NB4 (cell line): ENCODE data around the gene SFXN1.
A peak's percentile ranks its signal among the peaks of the same experiment; 100 is the strongest.
"Not testable (repeated sequence)": the region's sequence is repeated elsewhere in the genome, so short reads cannot be mapped to it uniquely, and the experiment has no call there.

Experiments used
- DNase-seq: peaks from one replicate; pipeline ENCODE4 v3.0.0; 2010; ENCODE audit warnings: low read depth
- H3K4me3 ChIP-seq: one replicate; pipeline ENCODE4 v1.5.1; 2011; ENCODE audit warnings: mild to moderate bottlenecking, low read depth, low read length, moderate library complexity
- MYC ChIP-seq: IDR thresholded peaks from 2 replicates; pipeline ENCODE4 v1.6.1; 2011; ENCODE audit warnings: low read depth, low read length
- POLR2A ChIP-seq: IDR thresholded peaks from 2 replicates; pipeline ENCODE4 v1.6.1; 2011; ENCODE audit warnings: mild to moderate bottlenecking; ENCODE audit not compliant: insufficient read length; ENCODE audit errors: extremely low read depth
- TF ChIP-seq, protein P1 (sequence below): IDR thresholded peaks from one replicate; pipeline ENCODE4 v1.5.1; 2012; ENCODE audit warnings: low read depth, low read length
- TF ChIP-seq, protein P2 (sequence below): IDR thresholded peaks from 2 replicates; pipeline ENCODE4 v1.6.1; 2011; ENCODE audit warnings: low read depth, low read length

Gene SFXN1

DNA sequence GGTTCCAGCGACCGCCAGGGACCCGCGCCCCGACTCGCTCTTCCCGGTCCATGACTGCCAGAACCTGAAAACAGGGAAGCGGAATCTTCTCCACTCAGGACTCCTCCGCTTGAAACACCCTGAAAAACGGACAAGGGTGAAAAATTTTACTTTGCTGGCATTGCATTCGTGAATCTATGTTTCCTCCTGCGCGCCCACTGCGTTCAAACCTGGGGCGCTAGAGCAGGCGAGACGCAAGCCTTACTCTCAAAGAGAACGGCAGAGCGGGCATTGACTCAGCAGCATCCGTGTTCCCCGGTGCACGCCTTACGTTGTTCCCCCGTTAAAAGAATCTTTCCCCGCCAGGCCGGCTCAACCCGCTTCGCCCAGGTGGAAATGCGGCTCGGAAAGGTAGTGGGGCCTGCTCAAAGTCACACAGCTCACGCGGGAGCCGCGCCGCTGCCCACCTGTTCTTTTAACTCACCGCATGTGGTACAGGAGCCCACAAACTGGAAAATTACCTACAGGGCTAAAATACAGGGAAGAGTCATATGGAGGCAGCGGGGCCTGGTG lies 33.4 kb upstream of the SFXN1 start:
- H3K4me3 ChIP-seq = no peak overlapping the region
- TF ChIP-seq MYC = no peak
- TF ChIP-seq, protein P1, sequence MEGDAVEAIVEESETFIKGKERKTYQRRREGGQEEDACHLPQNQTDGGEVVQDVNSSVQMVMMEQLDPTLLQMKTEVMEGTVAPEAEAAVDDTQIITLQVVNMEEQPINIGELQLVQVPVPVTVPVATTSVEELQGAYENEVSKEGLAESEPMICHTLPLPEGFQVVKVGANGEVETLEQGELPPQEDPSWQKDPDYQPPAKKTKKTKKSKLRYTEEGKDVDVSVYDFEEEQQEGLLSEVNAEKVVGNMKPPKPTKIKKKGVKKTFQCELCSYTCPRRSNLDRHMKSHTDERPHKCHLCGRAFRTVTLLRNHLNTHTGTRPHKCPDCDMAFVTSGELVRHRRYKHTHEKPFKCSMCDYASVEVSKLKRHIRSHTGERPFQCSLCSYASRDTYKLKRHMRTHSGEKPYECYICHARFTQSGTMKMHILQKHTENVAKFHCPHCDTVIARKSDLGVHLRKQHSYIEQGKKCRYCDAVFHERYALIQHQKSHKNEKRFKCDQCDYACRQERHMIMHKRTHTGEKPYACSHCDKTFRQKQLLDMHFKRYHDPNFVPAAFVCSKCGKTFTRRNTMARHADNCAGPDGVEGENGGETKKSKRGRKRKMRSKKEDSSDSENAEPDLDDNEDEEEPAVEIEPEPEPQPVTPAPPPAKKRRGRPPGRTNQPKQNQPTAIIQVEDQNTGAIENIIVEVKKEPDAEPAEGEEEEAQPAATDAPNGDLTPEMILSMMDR = no peak
- TF ChIP-seq, protein P2, sequence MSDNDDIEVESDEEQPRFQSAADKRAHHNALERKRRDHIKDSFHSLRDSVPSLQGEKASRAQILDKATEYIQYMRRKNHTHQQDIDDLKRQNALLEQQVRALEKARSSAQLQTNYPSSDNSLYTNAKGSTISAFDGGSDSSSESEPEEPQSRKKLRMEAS = no peak
- no peak for TF ChIP-seq POLR2A
- no peak for DNase-seq

DNA sequence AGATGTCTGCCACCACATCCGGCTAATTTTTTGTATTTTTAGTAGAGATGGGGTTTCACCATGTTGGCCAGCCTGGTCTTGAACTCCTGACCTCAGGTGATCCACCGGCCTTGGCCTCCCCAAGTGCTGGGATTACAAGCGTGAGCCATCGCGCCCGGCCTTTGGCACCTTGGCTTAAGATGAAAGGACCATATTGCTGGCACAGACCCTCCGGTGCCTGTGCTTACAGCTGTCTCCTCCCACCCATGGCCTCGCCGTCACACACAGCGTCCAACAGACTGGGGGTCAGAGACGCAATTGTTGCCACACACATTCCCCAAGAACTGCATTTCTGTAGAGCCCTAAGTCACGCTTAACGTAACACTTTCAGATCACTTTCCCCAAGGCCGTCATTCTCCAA lies 32.0 kb upstream of the SFXN1 start:
- not testable (repeated sequence) for DNase-seq, H3K4me3 ChIP-seq

DNA sequence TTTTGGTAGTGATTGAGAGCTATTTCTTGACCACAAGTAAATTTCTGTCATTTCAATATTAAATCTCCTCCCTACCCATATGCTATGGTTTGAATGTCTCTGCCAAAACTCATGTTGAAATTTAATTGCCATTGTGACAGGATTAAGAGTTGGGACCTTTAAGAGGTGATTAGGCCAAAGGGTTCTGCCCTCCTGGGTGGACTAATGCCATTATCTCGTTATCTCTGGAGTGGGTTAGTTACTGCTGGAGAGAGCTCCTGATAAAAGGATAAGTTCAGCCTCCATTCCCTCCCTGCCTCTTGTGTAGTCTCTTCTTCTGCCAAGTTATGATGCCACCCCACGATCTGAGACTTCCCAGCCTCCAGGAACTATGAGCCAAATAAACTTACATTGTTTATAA lies 30.8 kb upstream of the SFXN1 start:
- DNase-seq = no peak
- TF ChIP-seq, protein P1 = no peak
- TF ChIP-seq MYC = no peak
- TF ChIP-seq POLR2A = no peak
- TF ChIP-seq, protein P2 = no peak
- no peak overlapping the region for H3K4me3 ChIP-seq

DNA sequence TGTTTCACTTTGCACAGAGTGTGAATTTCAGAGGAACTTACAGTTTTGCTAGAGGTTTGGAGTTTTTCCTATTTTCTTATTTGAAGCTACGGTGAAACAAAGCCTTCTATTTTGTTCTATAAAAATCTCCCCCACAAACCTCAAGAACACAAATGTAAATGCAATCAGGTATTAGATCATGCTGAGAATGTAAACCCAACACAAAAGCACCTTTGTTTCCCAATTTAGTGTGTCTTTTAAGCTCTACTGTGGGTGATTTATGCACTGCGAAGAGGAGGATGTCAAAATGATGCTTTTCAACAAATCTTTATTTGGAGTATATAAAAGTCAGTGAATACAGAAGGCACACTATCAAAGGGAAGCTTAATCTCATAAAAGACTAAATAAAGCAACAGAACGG lies 30.1 kb upstream of the SFXN1 start:
- TF ChIP-seq, protein P1 = no peak
- TF ChIP-seq, protein P2 = no peak
- TF ChIP-seq MYC (no peak), POLR2A (no peak)
- no peak for DNase-seq

DNA sequence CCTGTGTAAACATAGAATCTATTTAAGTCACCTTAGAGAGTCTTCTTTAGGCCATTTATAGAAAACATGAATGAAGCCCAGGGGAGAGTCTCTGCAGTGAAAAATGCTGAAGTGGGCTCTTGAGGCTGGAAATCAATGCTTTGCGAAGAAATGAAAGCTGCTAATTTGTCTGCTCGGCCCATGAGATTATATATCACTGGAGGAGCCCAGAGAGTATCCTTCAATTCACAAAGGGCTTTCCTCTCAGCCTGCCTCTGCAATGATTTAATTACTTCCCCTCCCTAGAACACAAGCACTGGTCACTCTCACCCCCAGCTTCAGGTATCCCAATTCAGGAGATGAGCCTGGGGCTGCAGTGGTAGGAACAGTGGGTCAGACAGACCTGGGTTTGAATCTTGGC lies 26.2 kb upstream of the SFXN1 start:
- DNase-seq = no peak

More for the DNA sequence above, 30.1 kb upstream of the SFXN1 start:
- no peak overlapping the region for H3K4me3 ChIP-seq

DNA sequence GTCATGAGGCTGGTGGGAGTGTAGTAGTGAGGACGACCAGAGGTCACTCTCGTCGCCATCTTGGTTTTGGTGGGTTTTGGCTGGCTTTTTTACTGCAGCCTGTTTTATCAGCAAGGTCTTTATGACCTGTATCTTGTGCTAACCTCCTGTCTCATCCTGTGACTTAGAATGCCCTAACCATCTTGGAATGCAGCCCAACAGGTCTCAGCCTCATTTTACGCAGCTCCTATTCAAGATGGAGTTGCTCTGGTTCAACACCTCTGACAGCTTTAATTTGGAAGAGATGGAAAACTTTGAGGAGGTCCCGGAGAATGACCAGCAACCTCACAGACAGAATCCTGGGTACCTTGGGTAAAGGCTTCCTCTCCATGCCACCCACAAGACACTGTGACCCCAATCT lies 24.0 kb upstream of the SFXN1 start:
- not testable (repeated sequence) for H3K4me3 ChIP-seq, DNase-seq

More for the DNA sequence above, 26.2 kb upstream of the SFXN1 start:
- no peak overlapping the region for H3K4me3 ChIP-seq
- TF ChIP-seq, protein P1 = no peak
- TF ChIP-seq, protein P2 = no peak
- TF ChIP-seq POLR2A = no peak
- no peak for TF ChIP-seq MYC

DNA sequence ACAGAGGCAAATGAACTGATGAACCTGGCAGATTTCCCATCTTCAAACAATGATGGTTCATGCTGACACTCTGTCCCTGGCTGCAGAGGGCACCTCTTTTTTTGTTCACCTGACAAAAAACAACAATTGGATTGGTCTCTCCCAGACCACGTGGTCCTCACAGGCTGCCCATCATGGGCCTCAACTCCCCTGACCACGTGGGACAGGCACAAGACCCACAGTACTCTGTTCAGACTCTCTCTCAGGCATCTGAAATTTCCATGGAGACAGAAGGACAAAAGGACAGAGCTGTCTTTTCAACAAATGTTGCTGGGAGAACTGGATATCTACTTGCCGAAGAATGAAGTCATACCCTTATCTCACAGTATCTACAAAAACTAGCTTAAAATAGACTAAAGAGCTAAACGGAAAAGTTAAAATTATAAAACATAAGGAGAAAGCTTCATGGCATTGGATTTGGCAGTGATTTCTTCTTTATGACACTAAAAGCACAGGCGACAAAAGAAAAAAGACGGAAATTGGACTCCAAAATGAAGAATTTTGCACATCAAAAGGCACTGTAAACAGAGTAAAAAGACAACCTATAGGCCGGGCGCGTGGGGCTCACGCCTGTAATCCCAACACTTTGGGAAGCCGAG lies 22.1 kb upstream of the SFXN1 start:
- TF ChIP-seq POLR2A = no peak
- TF ChIP-seq, protein P2 = peak; percentile 58
- H3K4me3 ChIP-seq = no peak overlapping the region
- no peak for DNase-seq
